K562 (cell line): Measurements from ENCODE around the gene PAX2.

Experiments
- MCM7 ChIP-seq, 2 experiments: fragments of 450-650 bp; IDR thresholded peaks; 2 replicates each; pipeline ENCODE4 v1.6.1; 2016 to 2018
- ZBTB33 ChIP-seq: sonication (generic); formaldehyde crosslinking; IDR thresholded peaks from 2 replicates; pipeline ENCODE4 v1.8.1; 2023; ENCODE audit warnings: mild to moderate bottlenecking, missing genetic modification reagents
- ZSCAN29 ChIP-seq: fragments of 450-650 bp; IDR thresholded peaks from 2 replicates; pipeline ENCODE4 v1.6.1; 2017
- TF ChIP-seq, protein P1 (sequence below): sonication (generic); formaldehyde crosslinking; IDR thresholded peaks from 2 replicates; pipeline ENCODE4 v1.8.0; 2022; ENCODE audit warnings: mild to moderate bottlenecking, low read depth, missing genetic modification reagents

- TF ChIP-seq MCM7 (IDR thresholded peaks at IDR 0.05) (no peak), ZSCAN29 (no peak), ZBTB33 (CRISPR knock-in tag) (no peak)
- TF ChIP-seq, protein P1, sequence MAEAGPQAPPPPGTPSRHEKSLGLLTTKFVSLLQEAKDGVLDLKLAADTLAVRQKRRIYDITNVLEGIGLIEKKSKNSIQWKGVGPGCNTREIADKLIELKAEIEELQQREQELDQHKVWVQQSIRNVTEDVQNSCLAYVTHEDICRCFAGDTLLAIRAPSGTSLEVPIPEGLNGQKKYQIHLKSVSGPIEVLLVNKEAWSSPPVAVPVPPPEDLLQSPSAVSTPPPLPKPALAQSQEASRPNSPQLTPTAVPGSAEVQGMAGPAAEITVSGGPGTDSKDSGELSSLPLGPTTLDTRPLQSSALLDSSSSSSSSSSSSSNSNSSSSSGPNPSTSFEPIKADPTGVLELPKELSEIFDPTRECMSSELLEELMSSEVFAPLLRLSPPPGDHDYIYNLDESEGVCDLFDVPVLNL (CRISPR knock-in tag): no peak
Measured at GRCh38 chr10:100713049-100713858, 32.1 kb upstream of the PAX2 start.
